Hepatocyte (in vitro differentiated cells): ENCODE data around the gene ETV3.

Experiments used
- EZH2 ChIP-seq: fragments of 200-600 bp; sonication (generic); IDR thresholded peaks from 2 replicates; pipeline ENCODE4 v1.6.1; 2016; ENCODE audit warnings: antibody characterized with exemption, mild to moderate bottlenecking, borderline replicate concordance
- TF ChIP-seq, protein P1 (sequence below): fragments of 200-600 bp; sonication (generic); IDR thresholded peaks from 2 replicates; pipeline ENCODE4 v1.5.1; 2016; ENCODE audit warnings: antibody characterized with exemption, mild to moderate bottlenecking; ENCODE audit not compliant: poor library complexity

DNA sequence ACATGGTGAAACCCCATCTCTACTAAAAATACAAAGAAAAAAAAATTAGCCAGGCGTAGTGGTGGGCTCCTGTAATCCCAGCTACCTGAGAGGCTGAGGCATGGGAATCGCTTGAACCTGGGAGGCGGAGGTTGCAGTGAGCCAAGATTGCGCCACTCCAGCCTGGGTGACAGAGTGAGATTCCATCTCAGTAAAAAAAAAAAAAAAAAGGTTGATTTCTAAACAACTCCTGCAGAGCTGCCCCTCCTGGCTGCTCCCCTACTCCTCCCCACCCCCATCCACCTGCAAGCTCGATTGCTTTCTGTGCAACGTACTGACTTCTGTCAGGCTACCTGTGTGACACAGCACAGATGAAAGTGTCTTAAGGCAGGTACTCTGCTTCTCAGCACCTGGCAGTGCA lies 51.9 kb downstream of the ETV3 start:
- TF ChIP-seq, protein P1, sequence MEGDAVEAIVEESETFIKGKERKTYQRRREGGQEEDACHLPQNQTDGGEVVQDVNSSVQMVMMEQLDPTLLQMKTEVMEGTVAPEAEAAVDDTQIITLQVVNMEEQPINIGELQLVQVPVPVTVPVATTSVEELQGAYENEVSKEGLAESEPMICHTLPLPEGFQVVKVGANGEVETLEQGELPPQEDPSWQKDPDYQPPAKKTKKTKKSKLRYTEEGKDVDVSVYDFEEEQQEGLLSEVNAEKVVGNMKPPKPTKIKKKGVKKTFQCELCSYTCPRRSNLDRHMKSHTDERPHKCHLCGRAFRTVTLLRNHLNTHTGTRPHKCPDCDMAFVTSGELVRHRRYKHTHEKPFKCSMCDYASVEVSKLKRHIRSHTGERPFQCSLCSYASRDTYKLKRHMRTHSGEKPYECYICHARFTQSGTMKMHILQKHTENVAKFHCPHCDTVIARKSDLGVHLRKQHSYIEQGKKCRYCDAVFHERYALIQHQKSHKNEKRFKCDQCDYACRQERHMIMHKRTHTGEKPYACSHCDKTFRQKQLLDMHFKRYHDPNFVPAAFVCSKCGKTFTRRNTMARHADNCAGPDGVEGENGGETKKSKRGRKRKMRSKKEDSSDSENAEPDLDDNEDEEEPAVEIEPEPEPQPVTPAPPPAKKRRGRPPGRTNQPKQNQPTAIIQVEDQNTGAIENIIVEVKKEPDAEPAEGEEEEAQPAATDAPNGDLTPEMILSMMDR, result no peak
- no peak for TF ChIP-seq EZH2
